ENCODE results near the gene PHF2.

Gene PHF2

DNA sequence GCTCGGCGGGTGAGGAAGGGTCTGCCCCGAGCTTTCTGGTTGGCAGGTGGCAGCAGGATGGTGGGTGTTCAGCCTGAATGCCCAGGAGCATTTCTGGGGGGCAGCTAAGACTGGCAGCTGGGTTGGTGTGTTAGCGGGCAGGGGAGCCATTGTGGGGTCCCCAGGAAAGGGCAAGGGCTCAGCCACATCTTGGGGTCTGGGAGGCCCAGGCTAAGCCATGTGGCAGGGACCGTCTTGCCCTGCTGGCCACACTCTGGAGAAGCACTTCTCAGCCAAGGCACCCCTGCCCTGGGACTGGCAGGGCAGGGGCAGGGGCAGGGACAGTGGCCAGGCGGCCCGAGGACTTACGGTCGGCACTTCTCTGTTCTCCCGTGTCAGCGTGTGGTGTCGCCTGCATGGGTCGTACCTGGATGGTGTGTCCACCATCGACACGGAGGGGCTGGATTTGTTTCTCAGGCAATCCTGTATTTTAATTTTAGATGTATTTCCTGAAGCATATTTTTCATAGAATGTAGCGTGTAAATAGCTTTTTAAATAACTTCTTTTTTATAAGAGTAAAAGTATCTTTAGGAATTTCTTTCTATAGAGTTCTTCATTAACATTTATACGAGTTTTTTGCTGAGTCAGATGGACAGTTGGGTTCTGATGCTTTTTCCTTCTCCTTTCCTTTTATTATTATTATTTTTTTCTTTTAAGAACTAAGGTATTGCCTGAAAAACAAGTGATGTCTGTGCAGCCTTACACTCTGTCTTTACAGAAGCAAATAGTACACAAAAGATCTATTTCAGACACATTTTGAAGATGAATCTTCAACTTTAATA is 102.0 kb downstream of the PHF2 start:
- no peak for DNase-seq (ENCODE audit: low spot score)

- DNase-seq (ENCODE audit: low spot score) = no peak
Observed at GRCh38 chr9:93679536-93680442, 103.4 kb downstream of the PHF2 start.

GRCh38 chr9:93680443-93681268 is 104.3 kb downstream of the PHF2 start:
- DNase-seq (ENCODE audit: low spot score) = no peak

DNA sequence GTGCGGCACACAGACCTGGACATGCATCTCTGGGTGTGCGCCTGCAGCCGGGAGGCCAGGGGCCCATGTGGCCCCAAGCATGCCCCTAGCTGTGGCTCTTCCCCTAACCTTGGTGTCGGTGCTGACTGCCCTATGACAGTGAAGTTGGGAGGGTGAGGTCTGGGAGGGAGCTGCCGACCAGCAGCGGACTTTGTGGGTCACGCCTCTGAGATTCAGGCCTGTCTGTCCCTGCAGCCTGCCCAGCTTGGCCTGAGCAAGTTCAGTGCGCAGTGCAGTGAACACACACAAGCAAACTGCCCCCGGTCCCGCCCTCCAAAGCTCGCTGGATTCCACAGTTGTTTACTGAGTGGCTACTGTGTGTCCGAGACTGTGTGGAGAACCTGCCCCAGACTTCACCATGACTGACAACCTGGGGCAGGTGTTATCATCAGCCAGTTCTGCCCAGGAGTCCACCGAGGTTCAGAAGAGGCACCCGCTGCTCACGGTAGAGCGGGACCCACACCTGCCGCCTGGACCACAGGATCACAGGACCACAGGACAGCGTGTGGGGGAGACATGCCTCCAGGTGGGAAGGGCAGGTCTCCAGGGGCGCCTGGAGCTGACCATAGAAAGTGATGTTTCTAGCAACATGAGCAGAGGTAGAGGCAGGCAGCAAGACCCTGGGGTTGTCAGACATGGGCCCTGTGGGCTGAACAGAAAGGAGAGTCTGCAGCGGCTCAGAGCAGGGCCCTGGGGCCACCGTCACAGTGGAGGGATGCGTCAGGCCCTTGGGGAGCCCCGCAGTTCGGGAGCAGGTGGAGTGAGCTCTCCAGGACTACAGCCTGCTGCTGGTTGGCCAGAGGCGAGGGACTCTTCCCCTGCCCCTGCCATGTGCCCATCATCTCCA is 105.1 kb downstream of the PHF2 start:
- no peak for DNase-seq (ENCODE audit: low spot score)

DNA sequence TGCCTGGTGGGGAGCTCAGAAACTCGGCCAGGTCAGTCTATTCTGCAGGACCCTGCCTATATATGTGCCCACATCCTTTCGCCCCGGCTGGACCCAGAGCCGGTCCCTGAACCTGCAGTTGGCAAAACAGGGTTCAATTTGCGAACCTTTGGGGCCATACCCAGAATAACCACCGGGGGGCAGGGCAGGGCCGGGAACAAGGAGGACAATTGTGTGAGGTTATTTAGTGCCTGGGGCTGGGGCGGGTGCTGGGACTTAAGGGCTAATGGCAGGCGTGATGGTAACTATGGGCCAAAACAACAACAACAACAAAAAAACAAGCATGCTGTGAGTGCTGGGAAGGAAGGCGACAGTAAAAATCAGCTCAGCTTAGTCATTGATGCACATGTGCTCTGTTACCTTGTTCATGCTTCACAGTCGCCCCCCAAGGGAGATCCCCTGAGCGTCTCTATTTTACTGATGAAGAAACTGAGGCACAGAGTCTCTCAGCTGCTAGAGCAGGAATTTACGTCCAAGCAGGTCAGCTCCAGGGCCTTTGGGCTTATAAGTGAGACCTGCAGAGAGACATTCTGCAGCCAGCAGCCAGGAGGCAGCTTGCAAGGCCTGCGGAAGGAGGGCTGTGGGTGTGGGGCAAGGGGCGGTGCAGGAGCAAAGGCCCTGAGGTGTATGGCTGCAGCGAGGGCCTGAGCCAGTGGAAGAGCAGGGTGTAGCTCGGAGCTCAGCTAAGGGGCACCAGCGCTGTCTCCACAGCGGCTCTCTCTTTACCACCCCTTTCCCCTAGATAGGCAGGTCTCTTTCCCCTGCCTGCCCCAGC is 106.0 kb downstream of the PHF2 start:
- peak; percentile 88 for DNase-seq (ENCODE audit: low spot score)

- DNase-seq (ENCODE audit: low spot score) = peak; percentile 2
Observed at GRCh38 chr9:93683331-93684134, 107.1 kb downstream of the PHF2 start.

- DNase-seq (ENCODE audit: low spot score) = no peak
Observed at GRCh38 chr9:93684161-93684765, 107.9 kb downstream of the PHF2 start.

DNA sequence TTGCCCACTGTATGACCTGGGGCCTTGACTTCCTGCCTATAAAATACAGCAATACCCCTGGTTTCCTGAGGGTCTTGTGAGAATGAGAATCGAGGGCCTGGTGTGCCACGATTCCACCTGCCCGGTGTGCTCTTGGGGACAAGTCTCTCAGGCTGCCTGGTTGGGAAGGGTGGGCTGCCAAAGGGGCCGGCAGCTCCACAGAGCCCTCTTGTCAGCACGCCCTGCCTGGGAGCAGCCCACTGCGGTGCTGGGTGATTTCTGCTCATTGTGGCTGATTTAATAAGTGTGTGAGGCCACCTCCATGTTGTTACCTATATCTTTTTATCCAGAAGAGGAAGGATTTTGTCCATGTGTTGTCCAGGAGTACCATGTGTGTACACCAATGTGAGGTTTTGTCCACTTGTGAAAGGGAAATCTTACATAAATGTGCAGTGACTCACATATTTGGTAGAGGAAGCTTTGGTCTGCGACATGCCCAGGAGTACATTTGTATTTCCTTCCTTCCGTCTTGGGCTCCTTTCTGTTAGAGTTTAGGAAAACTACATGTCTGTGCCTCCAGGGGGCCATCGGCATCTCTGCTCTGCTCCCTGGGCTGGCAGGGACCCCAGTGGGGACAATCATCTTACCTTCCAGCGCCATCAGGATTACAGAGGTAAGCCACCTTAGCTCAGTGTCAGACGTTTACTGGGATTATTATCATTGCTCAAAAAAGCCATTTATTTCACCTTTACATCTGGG is 108.6 kb downstream of the PHF2 start:
- DNase-seq (ENCODE audit: low spot score) = peak; percentile 44

DNA sequence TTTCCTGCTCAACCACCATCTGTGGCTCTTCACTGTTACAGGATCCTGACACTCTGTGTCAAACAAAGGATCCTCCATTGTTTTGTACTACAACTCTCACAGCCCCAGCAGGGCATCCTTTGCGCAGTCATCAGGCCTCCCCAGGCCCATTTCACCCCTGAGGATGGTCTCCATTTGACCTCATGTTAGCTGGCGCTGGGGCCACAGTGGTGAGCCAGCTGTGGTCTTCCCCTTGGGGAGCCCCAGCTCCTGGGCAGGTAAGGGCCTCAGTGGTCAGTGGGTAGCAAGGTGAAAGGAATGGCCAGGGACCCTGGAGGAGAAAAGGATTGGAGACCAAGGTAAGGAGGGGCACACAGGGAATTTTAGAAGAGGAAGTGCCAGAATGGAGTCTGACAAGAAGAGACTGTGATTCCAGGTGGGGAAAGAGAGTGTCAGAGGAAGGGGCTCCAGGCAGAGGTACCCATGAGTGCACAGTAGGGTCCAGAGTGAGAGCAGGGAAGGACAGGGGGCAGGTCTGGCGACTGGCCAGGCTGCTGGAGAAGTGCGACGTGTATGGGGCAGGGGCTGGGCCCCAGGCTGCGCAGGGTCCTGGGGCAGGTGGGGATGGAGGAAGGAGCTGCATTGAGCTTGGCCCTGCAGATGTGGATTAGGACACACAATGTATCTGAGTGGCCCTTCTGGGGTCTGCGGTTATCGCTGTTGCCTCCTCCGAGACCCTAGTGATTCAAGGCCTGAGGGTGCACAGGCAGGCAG is 109.9 kb downstream of the PHF2 start:
- DNase-seq (ENCODE audit: low spot score) = peak; percentile 1

- no peak for DNase-seq (ENCODE audit: low spot score)
Observed at GRCh38 chr9:93686880-93687236, 110.5 kb downstream of the PHF2 start.

DNA sequence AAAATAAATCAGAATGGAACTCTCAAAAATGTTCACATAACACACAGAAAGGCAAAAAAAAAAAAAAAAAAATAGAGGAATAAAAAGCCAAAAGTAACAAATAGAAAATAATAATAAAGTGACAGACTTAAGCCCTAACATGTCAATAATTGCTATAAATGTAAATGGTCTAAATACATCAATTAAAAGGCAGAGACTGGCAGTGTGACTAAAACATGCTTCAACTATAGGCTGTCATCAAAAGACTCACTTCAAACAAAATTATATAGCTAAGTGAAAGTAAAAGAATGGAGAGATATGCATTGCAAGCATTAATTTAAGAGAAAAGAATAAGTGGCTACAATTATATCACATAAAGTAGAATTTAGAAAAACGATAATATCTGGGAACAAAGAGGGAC is 114.2 kb downstream of the PHF2 start:
- no peak for DNase-seq (ENCODE audit: low spot score)

GRCh38 chr9:93693129-93693528 is 116.7 kb downstream of the PHF2 start:
- no peak for DNase-seq (ENCODE audit: low spot score)

GRCh38 chr9:93697352-93698139 is 121.2 kb downstream of the PHF2 start:
- no peak for DNase-seq (ENCODE audit: low spot score)

GRCh38 chr9:93698140-93698908 is 121.9 kb downstream of the PHF2 start:
- DNase-seq (ENCODE audit: low spot score) = no peak

GRCh38 chr9:93699650-93700049 is 123.3 kb downstream of the PHF2 start:
- no peak for DNase-seq (ENCODE audit: low spot score)
